ENCODE results near the gene GIGYF1.

Gene GIGYF1

DNA sequence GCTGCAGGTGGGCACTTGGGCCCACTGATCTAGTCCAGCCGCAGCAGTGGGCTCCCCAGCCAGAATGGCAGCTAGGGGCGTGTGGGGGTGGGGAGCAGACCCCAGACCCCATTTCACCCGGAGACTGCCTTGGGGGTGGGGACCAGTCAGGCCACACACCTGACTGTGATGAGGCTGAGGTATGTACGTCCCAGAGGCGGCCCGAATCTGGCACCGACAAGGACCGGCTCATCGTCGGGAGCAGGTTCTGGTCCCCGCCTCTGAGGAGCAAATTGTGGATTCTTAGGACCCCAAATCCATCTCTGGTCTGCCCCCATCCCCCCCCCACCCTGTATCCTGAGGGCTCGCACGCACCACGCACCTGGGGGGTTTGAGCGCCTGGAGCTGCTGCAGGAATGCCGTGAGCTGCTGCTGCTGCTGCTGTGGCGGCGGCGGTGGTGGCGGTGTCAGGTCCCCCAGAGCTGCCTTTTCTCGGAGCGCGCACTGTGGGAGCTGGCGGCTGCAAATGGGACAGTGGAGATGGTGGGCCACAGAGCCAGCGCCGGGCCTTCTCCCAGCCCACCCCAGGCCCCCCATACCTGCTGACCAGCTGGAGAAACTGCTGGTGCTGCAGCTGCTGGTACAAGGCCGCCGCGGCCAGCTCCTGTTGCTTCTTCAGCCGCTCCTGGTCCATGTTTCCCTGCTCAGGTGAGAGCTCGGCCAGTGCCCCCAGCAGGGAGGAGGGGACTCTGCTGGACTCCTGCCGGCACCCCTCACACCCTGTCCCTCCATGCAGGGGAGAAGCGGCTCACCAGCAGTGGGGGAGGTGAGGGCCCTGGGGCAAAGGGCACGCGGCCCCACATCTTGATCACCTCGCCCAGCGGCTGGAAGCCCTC lies 10.2 kb downstream of the GIGYF1 start:
- no peak for DNase-seq

- DNase-seq = no peak
Observed at GRCh38 chr7:100682991-100683658, 10.9 kb downstream of the GIGYF1 start.

DNA sequence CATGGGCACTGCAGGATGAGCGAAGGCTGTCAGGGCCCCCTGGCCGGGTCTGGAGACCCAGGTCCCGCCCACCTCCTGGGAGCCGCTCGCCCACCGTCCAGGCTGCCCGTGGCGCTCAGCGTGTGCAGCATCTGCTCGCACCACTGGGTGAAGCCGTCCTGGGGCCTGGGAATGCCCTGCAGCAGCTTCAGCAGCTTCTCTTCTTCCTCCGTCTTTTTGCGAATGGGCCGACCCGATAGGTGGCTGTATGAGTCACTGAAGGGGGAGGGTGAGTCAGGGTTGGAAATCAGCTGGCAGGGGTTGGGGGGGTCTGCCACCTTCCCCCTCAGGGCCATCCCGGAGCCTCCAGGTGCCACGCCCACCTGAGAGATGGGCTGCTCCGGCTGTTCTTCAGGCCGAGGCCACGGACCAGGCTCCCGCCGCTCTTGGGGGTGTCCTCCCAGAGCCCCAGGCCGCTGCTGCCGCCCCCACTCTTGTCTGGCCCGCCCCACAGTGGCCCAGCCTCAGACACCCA lies 11.8 kb downstream of the GIGYF1 start:
- no peak for DNase-seq

DNA sequence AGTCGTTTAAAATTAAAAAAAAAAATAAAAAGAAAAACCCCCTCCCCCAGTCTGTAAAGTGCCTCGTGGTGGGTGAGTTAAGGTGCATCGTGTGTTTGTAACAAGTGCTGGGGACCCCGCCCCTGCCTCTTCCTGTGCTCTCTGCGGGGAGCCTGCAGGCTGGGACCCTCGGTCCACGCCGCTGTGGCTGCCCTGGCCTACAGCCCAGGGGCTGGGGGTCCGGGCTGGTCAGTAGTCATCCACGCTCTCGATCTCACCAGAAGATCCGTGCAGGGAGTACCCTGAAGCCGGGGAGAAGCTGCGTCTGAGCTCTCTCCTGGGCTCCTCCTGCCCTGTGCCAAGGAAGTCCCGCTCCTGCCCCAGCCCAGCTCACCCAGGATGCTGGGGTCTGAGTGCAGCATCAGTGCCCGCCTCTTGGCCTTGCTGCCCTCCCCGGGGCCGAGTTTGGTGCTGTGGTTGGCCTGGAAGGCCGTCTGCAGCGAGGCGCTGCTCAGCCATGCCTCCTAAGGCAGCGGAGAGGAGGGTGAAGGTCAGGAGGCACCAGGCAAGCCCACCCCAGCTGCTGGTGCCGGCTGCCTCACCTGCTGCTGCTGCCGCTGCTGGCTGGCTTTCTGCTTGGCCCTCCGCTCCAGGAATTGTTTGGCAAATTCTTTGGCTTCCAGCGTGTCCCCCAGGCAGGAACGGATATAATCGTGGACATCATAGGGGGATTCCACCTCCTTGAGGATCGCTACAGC lies 12.4 kb downstream of the GIGYF1 start:
- DNase-seq = no peak

DNA sequence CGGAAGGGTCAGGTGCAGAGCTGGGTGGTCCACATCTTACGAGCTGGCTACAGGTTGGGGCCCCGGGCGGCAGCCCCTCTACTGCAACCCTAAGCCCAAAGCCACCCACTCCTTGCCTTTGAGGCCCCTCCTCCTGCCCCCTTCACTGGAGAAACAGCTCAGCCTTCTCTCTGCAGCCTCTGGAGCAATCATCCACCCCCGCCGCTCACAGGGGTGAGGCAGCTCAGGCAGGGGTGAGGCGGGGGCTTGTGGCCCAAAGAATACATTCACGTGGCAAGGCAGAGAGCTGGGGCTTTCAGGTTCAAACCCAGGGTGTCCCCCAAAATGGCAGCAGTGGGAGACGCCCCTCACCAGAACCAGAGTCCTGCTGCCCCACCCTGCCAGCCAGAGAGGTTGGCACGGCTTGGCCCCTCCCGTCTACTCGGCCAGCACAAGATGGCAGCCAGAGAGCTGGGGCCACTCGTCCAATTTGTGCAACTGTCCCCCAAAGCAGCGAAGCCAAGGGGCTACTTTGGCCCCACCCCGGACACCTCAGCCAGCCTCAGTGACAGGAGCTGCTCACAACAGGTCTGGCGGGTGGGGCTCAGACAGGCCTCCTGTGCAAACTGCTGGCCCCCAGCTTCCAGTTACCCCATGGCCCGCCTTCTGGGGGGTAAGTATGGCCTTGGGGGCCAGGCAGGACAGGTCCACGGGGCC lies 13.3 kb downstream of the GIGYF1 start:
- DNase-seq = peak; percentile 12

DNA sequence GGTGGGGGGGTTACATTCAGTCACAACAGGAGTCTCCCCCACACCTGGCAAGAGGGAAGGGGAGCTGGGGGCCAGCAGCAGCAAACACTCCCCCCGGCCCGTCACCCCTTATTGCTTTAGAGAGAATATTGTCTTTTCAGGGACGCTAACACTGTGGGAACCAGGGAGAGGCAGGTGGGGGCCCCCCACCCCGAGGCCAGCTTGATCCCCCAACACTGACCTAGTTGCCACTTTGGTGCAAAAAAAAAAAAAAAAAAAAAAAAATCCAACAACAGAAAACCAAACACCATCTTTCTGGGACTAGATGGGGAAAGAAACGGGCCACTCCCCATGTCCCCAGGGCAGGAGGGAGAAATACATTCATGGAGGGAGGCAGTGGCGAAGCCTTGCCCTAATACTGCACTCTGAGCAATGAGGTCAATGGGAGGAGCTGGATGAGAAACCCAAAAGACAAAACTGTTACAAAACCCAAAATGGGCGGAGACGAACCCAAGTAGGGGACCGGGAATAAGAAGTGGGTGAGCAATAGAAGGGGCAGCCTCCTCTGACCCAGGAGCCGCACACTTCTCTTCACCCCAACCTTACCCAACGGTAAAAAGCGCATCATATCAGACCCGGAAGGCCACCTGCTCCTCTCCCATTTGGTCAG lies 14.0 kb downstream of the GIGYF1 start:
- DNase-seq = no peak

- no peak for DNase-seq
Observed at GRCh38 chr7:100679129-100679926, 14.7 kb downstream of the GIGYF1 start.

- no peak for DNase-seq
Observed at GRCh38 chr7:100678291-100678984, 15.6 kb downstream of the GIGYF1 start.

DNA sequence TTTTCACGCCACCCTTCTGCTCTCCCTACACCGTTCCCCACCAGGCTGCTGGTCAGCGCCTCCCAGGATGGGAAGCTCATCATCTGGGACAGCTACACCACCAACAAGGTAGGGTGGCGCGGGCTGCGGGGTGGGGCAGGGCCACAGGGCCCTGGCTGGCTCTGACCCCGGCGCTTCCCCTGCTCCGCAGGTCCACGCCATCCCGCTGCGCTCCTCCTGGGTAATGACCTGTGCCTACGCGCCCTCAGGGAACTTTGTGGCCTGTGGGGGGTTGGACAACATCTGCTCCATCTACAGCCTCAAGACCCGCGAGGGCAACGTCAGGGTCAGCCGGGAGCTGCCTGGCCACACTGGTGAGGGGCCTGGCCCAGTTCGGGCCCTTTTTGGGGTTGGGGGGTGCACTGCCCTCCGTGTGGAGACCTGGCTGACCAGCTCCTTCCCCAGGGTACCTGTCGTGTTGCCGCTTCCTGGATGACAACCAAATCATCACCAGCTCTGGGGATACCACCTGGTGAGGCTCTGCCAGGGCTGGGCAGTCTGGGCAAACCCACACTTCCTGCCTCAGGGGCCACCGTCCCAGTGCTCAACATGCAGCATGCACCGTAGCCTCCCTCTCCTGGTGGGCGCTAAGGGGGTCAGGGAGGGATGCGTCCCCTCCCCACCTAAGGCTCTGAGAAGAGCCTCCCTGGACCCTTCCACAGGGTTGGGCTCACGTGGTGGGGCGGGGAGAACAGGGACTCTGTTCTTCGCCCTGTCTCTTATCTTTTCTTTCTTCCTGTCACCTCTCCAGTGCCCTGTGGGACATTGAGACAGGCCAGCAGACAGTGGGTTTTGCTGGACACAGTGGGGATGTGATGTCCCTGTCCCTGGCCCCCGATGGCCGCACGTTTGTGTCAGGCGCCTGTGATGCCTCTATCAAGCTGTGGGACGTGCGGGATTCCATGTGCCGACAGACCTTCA lies 16.5 kb downstream of the GIGYF1 start:
- DNase-seq = no peak

DNA sequence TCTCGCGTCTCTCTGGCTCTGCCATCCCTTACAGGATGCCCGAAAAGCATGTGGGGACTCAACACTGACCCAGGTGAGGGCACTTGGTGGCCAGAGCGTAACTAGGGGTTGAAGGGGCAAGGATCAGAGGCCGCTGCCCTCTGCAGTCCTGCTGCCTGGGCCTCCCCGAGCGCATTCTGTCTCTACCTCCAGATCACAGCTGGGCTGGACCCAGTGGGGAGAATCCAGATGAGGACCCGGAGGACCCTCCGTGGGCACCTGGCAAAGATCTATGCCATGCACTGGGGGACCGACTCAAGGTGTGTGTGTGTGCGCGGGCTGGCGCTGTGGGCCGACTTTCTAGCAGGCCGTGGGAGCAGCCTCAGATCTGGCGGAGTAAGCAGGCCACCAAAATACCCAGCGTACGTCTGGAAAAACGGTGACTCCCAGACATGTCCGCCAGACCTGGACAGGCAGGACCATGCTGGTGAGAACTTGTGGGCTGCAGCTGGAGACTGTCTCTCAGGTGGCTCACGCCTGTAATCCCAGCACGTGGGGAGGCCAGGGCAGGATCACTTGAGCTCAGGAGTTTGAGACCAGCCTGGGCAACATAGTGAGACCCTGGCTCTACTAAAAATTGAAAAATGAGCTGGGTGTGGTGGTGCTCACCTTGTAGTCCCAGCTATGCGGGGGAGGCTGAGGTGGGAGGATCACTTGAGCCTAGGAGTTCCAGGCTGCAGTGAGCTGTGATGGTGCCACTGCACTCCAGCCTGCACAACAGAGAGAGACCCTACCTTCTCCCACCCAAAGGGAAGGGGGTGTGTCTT lies 17.3 kb downstream of the GIGYF1 start:
- no peak for DNase-seq

DNA sequence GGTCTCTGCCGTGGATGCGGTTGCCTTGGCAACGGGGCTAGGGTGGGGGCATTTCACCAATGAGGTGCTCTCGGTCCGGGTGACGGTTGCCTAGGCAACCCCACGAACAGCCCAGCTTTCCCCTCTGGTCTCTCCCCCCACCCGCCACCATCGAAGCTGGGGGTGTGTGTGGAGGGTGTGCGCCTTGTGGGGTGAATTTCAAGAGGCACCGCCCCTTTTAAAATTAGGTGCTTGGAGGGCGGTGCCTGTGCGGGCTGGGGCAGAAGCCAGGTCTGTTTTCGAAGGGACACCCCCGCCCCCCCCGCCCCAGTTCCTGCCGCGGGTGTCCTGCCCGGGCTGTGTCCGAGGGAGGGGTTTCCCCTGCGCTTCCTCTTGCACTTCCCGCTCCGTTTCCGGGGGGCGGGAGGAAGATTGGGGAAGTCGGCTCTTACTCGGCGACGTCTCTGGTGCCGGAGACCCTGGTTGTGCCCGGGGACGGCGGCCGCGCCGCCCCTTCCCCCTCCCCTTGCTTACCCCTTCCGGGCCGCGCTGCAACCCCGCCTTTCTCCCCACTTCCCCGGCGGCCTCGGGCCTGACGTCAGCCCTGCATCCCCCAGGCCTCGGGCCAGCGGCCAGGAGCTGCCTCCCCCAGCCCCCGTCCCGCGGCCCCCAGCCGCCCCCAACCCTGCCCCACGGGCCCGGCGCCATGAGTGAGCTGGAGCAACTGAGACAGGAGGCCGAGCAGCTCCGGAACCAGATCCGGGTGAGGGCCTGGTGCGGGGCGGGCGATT lies 18.3 kb downstream of the GIGYF1 start:
- DNase-seq = peak; percentile 68

DNA sequence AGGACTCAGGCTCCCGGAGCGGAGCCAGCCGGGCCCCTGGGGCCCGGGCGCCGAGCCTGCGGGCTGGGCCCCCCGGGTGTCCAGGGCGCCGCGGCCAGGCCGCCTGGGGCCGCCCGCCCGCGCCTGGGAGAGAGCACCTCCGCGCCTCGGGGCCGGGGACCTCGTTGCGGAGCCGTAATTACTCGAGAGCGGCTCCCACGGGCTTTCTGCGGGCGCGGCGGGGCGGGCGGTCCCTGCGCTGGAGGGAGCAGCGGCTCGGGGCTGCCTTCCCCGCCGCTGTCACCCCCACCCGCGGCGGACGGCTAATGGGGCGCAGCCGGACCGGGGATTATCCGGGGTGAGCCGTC lies 19.0 kb downstream of the GIGYF1 start:
- no peak for DNase-seq

- DNase-seq = peak; percentile 72
Observed at GRCh38 chr7:100674411-100675104, 19.5 kb downstream of the GIGYF1 start.

- peak; percentile 85 for DNase-seq
Observed at GRCh38 chr7:100673942-100674410, 20.1 kb downstream of the GIGYF1 start.

DNA sequence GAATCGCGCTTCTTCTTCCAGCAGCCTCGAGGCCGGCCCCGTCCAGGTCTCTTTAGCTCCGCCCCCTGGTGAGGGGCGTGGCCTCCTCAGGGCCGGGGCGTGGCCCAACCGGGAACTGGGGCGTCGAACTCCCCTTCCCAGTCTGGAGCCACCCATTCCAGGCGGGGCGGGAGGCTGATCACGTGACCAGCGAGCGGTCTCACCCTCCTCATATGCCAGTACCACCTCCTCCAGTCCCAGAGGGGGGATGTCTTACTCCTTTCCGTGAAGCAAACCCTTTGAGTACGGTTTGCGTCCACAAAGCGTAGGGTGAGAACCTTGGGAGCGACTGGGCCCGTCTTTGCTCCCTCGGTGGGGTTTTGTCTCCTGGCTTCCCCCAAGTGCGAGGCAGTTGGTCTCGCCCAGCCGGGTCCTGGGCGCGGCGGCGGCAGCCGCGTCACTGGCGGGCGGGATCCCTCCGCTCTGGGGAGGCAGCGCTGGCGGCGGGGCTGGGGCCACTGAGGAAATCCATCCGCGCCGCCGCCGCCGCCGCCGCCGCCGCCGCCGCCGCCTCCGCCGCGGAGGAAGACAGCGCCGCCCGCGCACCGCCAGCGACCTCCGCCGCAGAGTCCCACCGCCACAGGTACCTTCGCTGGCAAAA lies 20.6 kb downstream of the GIGYF1 start, which contains the start of gene GNB2:
Gene GNB2 (plus strand): TSS at position 439 of the 640 bp plus-strand sequence. CDS start 2,526 bp downstream, outside the sequence.
- DNase-seq = peak; percentile 99

All from right kidney (tissue), 1 donor.